ENCODE results near the gene FIBIN.

The FIBIN gene

GRCh38 chr11:27025312-27025955, 31.5 kb downstream of the FIBIN start:
- H3K9me3 ChIP-seq (ENCODE audit: control insufficient read depth, insufficient read depth, low read depth, low read length) = no peaks in the 10 kb centered on the region
- peaks cover 3% of the 10 kb centered on the region; the same call in 1 of the 2 replicates for H3K4me1 ChIP-seq (ENCODE audit: control insufficient read depth, insufficient read depth, low read length)
- H3K27me3 ChIP-seq (ENCODE audit: control insufficient read depth, insufficient read depth, low read length) = no peaks in the 10 kb centered on the region
- H3K36me3 ChIP-seq (ENCODE audit: control insufficient read depth, insufficient read depth, low read length) = no peaks in the 10 kb centered on the region
- no peak overlapping the region for H3K9ac ChIP-seq (ENCODE audit: low read length)
- H3K4me3 ChIP-seq (ENCODE audit: low read depth, low read length) = no peak overlapping the region
- no peak overlapping the region for H3K27ac ChIP-seq (ENCODE audit: low read depth, low read length)

- Histone ChIP-seq H3K36me3 (ENCODE audit: control insufficient read depth, insufficient read depth, low read length) (no peaks in the 10 kb centered on the region), H3K27ac (ENCODE audit: low read depth, low read length) (no peak overlapping the region), H3K4me1 (ENCODE audit: control insufficient read depth, insufficient read depth, low read length) (peaks cover 3% of the 10 kb centered on the region; the same call in 1 of the 2 replicates), H3K9ac (ENCODE audit: low read length) (no peak overlapping the region), H3K27me3 (ENCODE audit: control insufficient read depth, insufficient read depth, low read length) (no peaks in the 10 kb centered on the region), H3K9me3 (ENCODE audit: control insufficient read depth, insufficient read depth, low read depth, low read length) (no peaks in the 10 kb centered on the region), H3K4me3 (ENCODE audit: low read depth, low read length) (no peak overlapping the region)
Measured at GRCh38 chr11:27025957-27026733, 32.2 kb downstream of the FIBIN start.

- Histone ChIP-seq H3K27me3 (ENCODE audit: control insufficient read depth, insufficient read depth, low read length) (no peaks in the 10 kb centered on the region), H3K9me3 (ENCODE audit: control insufficient read depth, insufficient read depth, low read depth, low read length) (no peaks in the 10 kb centered on the region), H3K4me3 (ENCODE audit: low read depth, low read length) (no peak overlapping the region), H3K9ac (ENCODE audit: low read length) (no peak overlapping the region), H3K4me1 (ENCODE audit: control insufficient read depth, insufficient read depth, low read length) (peaks cover 3% of the 10 kb centered on the region; the same call in 1 of the 2 replicates), H3K27ac (ENCODE audit: low read depth, low read length) (no peak overlapping the region), H3K36me3 (ENCODE audit: control insufficient read depth, insufficient read depth, low read length) (no peaks in the 10 kb centered on the region)
Measured at GRCh38 chr11:27028561-27028965, 34.7 kb downstream of the FIBIN start.

- Histone ChIP-seq H3K27me3 (ENCODE audit: control insufficient read depth, insufficient read depth, low read length) (no peaks in the 10 kb centered on the region), H3K36me3 (ENCODE audit: control insufficient read depth, insufficient read depth, low read length) (no peaks in the 10 kb centered on the region), H3K4me1 (ENCODE audit: control insufficient read depth, insufficient read depth, low read length) (peaks cover 3% of the 10 kb centered on the region; the same call in 1 of the 2 replicates), H3K9me3 (ENCODE audit: control insufficient read depth, insufficient read depth, low read depth, low read length) (no peaks in the 10 kb centered on the region), H3K4me3 (ENCODE audit: low read depth, low read length) (no peak overlapping the region), H3K27ac (ENCODE audit: low read depth, low read length) (no peak overlapping the region), H3K9ac (ENCODE audit: low read length) (no peak overlapping the region)
Measured at GRCh38 chr11:27029966-27030365, 36.1 kb downstream of the FIBIN start.

- Histone ChIP-seq H3K36me3 (ENCODE audit: control insufficient read depth, insufficient read depth, low read length) (no peaks in the 10 kb centered on the region), H3K27me3 (ENCODE audit: control insufficient read depth, insufficient read depth, low read length) (no peaks in the 10 kb centered on the region), H3K4me3 (ENCODE audit: low read depth, low read length) (no peak overlapping the region), H3K4me1 (ENCODE audit: control insufficient read depth, insufficient read depth, low read length) (no peaks in the 10 kb centered on the region), H3K9ac (ENCODE audit: low read length) (no peak overlapping the region), H3K27ac (ENCODE audit: low read depth, low read length) (no peak overlapping the region), H3K9me3 (ENCODE audit: control insufficient read depth, insufficient read depth, low read depth, low read length) (no peaks in the 10 kb centered on the region)
Measured at GRCh38 chr11:27031754-27032153, 37.8 kb downstream of the FIBIN start.

GRCh38 chr11:27039873-27040272, 46.0 kb downstream of the FIBIN start:
- H3K9ac ChIP-seq (ENCODE audit: low read length) = no peak overlapping the region
- no peak overlapping the region for H3K27ac ChIP-seq (ENCODE audit: low read depth, low read length)
- H3K4me3 ChIP-seq (ENCODE audit: low read depth, low read length) = no peak overlapping the region
- peaks cover 15% of the 10 kb centered on the region; the same call in 1 of the 2 replicates for H3K9me3 ChIP-seq (ENCODE audit: control insufficient read depth, insufficient read depth, low read depth, low read length)
- H3K27me3 ChIP-seq (ENCODE audit: control insufficient read depth, insufficient read depth, low read length) = no peaks in the 10 kb centered on the region
- peaks cover 14% of the 10 kb centered on the region for H3K4me1 ChIP-seq (ENCODE audit: control insufficient read depth, insufficient read depth, low read length)
- H3K36me3 ChIP-seq (ENCODE audit: control insufficient read depth, insufficient read depth, low read length) = no peaks in the 10 kb centered on the region

- H3K9ac ChIP-seq (ENCODE audit: low read length) = no peak within 1 kb of the TSS
- peaks cover 14% of the 10 kb centered on the region for H3K4me1 ChIP-seq (ENCODE audit: control insufficient read depth, insufficient read depth, low read length)
- H3K4me3 ChIP-seq (ENCODE audit: low read depth, low read length) = no peak within 1 kb of the TSS
- peaks cover 15% of the 10 kb centered on the region; the same call in 1 of the 2 replicates for H3K9me3 ChIP-seq (ENCODE audit: control insufficient read depth, insufficient read depth, low read depth, low read length)
- H3K27me3 ChIP-seq (ENCODE audit: control insufficient read depth, insufficient read depth, low read length) = no peaks in the 10 kb centered on the region
- no peaks in the 10 kb centered on the region for H3K36me3 ChIP-seq (ENCODE audit: control insufficient read depth, insufficient read depth, low read length)
- H3K27ac ChIP-seq (ENCODE audit: low read depth, low read length) = no peak within 1 kb of the TSS
Measured at GRCh38 chr11:27040302-27041115, 46.6 kb downstream of the FIBIN start, which contains the start of gene BBOX1. Gene BBOX1, plus strand, starts transcription at chr11:27040815. Its CDS starts 14,616 bp downstream, at chr11:27055431.

GRCh38 chr11:27041141-27041899, 47.4 kb downstream of the FIBIN start:
- H3K9ac ChIP-seq (ENCODE audit: low read length) = no peak overlapping the region

More at GRCh38 chr11:27041141-27041899, 47.4 kb downstream of the FIBIN start:
- H3K4me1 ChIP-seq (ENCODE audit: control insufficient read depth, insufficient read depth, low read length) = peaks cover 14% of the 10 kb centered on the region
- H3K27me3 ChIP-seq (ENCODE audit: control insufficient read depth, insufficient read depth, low read length) = no peaks in the 10 kb centered on the region
- H3K9me3 ChIP-seq (ENCODE audit: control insufficient read depth, insufficient read depth, low read depth, low read length) = peaks cover 15% of the 10 kb centered on the region; the same call in 1 of the 2 replicates
- no peaks in the 10 kb centered on the region for H3K36me3 ChIP-seq (ENCODE audit: control insufficient read depth, insufficient read depth, low read length)
- H3K27ac ChIP-seq (ENCODE audit: low read depth, low read length) = no peak overlapping the region
- no peak overlapping the region for H3K4me3 ChIP-seq (ENCODE audit: low read depth, low read length)
